GM23338 (cell line): ENCODE data around the gene ANKRD55. TPM values are rescaled to one million over a fixed set of nuclear protein-coding genes. Genes with fewer than 3 reads are reported as not detected.

Experiments
- ATAC-seq: fragments of 200-7000 bp; cut with Tn5 transposase; 3 replicates; pipeline ENCODE4 v1.9.1; 2020
- DNase-seq: peaks from one replicate; pipeline ENCODE4 v3.0.0-alpha.2; 2015; ENCODE audit warnings: low spot score
- H2AFZ ChIP-seq: fragments of 200-600 bp; sonication (generic); 2 replicates; pipeline ENCODE4 v1.8.0; 2016; ENCODE audit warnings: antibody characterized with exemption, mild to moderate bottlenecking, moderate library complexity
- H3F3A ChIP-seq: fragments of 200-600 bp; sonication (generic); replicated peaks from 2 replicates; pipeline ENCODE4 v1.8.0; 2017; ENCODE audit warnings: antibody characterized with exemption, mixed run types, low read depth
- H3K27ac ChIP-seq: fragments of 200-600 bp; sonication (generic); 2 replicates; pipeline ENCODE4 v1.6.1; 2016; ENCODE audit warnings: low read depth
- H3K27me3 ChIP-seq: fragments of 200-600 bp; sonication (generic); 2 replicates; pipeline ENCODE4 v1.8.0; 2016; ENCODE audit warnings: mild to moderate bottlenecking, mixed run types, moderate library complexity; ENCODE audit not compliant: insufficient read depth
- H3K36me3 ChIP-seq: fragments of 200-600 bp; sonication (generic); 2 replicates; pipeline ENCODE4 v1.8.0; 2016; ENCODE audit warnings: mild to moderate bottlenecking; ENCODE audit not compliant: insufficient read depth
- H3K4me1 ChIP-seq: fragments of 200-600 bp; sonication (generic); 2 replicates; pipeline ENCODE4 v1.8.0; 2016; ENCODE audit warnings: mild to moderate bottlenecking, moderate library complexity; ENCODE audit not compliant: insufficient read depth
- H3K4me2 ChIP-seq: fragments of 200-600 bp; sonication (generic); 2 replicates; pipeline ENCODE4 v1.7.1; 2017; ENCODE audit warnings: mixed run types
- H3K4me3 ChIP-seq: fragments of 200-600 bp; sonication (generic); 2 replicates; pipeline ENCODE4 v1.6.1; 2016; ENCODE audit warnings: mixed run types
- H3K79me2 ChIP-seq: fragments of 200-600 bp; sonication (generic); replicated peaks from 2 replicates; pipeline ENCODE4 v1.8.0; 2017; ENCODE audit warnings: mild to moderate bottlenecking; ENCODE audit not compliant: insufficient read depth
- H3K9me2 ChIP-seq: fragments of 200-600 bp; sonication (generic); 2 replicates; pipeline ENCODE4 v1.8.0; 2017; ENCODE audit not compliant: insufficient read depth
- H4K20me1 ChIP-seq: fragments of 200-600 bp; sonication (generic); replicated peaks from 2 replicates; pipeline ENCODE4 v1.8.0; 2017; ENCODE audit warnings: mild to moderate bottlenecking; ENCODE audit not compliant: insufficient read depth
- H3K27ac Mint-ChIP-seq: 2 replicates; pipeline ENCODE4 v1.8.0; 2020; ENCODE audit warnings: inconsistent platforms, mild to moderate bottlenecking, moderate library complexity, mixed read lengths
- H3K27me3 Mint-ChIP-seq: 3 replicates; pipeline ENCODE4 v1.8.0; 2022; ENCODE audit warnings: low read depth, mild to moderate bottlenecking, moderate library complexity, mixed read lengths, inconsistent platforms; ENCODE audit not compliant: insufficient read depth, poor library complexity
- H3K36me3 Mint-ChIP-seq: 3 replicates; pipeline ENCODE4 v1.8.0; 2021; ENCODE audit warnings: low read depth, mild to moderate bottlenecking, inconsistent platforms, moderate library complexity, mixed read lengths
- H3K4me1 Mint-ChIP-seq: 3 replicates; pipeline ENCODE4 v1.8.0; 2020; ENCODE audit warnings: mild to moderate bottlenecking, inconsistent platforms, mixed read lengths
- H3K4me3 Mint-ChIP-seq: 3 replicates; pipeline ENCODE4 v1.8.0; 2021; ENCODE audit warnings: moderate library complexity, mild to moderate bottlenecking, inconsistent platforms, mixed read lengths
- H3K9me3 Mint-ChIP-seq: 3 replicates; pipeline ENCODE4 v1.8.0; 2020; ENCODE audit warnings: moderate library complexity, mild to moderate bottlenecking, inconsistent platforms, mixed read lengths
- CREB1 ChIP-seq: fragments of 250-450 bp; sonication (Bioruptor Pico); IDR thresholded peaks from 2 replicates; pipeline ENCODE4 v1.5.0; 2020; ENCODE audit warnings: low read depth, mild to moderate bottlenecking, moderate library complexity
- CTCF ChIP-seq, 2 experiments: fragments of 200-600 bp in 1 of 2; sonication (generic) in 1 of 2; conservative IDR thresholded peaks; 2 replicates each; pipeline versions ENCODE4 v1.5.1 to v1.6.1; 2016 to 2017; ENCODE audit warnings: antibody characterized with exemption in 2 of 2, low read depth in 2 of 2, mild to moderate bottlenecking in 2 of 2, moderate library complexity in 1 of 2
- ETS1 ChIP-seq: IDR thresholded peaks from 2 replicates; pipeline ENCODE4 v1.6.1; 2016; ENCODE audit warnings: antibody characterized with exemption
- EZH2 ChIP-seq: fragments of 200-600 bp; sonication (generic); IDR thresholded peaks from one replicate; pipeline ENCODE4 v1.8.0; 2017; ENCODE audit warnings: antibody characterized with exemption, mild to moderate bottlenecking, low read depth; ENCODE audit not compliant: unreplicated experiment
- EZH2phosphoT487 ChIP-seq: fragments of 200-600 bp; sonication (generic); IDR thresholded peaks from one replicate; pipeline ENCODE4 v1.8.1; 2018; ENCODE audit warnings: antibody characterized with exemption; ENCODE audit not compliant: unreplicated experiment
- JUNB ChIP-seq: IDR thresholded peaks from one replicate; pipeline ENCODE4 v1.6.1; 2016; ENCODE audit warnings: antibody characterized with exemption; ENCODE audit not compliant: unreplicated experiment
- NANOG ChIP-seq: IDR thresholded peaks from 2 replicates; pipeline ENCODE4 v1.6.1; 2016; ENCODE audit warnings: antibody characterized with exemption, borderline replicate concordance
- POLR2AphosphoS5 ChIP-seq: IDR thresholded peaks from 2 replicates; pipeline ENCODE4 v1.6.1; 2016; ENCODE audit warnings: antibody characterized with exemption, low read depth
- REST ChIP-seq: IDR thresholded peaks from one replicate; pipeline ENCODE4 v1.6.1; 2018; ENCODE audit warnings: antibody characterized with exemption; ENCODE audit not compliant: unreplicated experiment
- STAT1 ChIP-seq: IDR thresholded peaks from one replicate; pipeline ENCODE4 v1.6.1; 2016; ENCODE audit warnings: antibody characterized with exemption; ENCODE audit not compliant: unreplicated experiment
- ZNF114 ChIP-seq: fragments of 250-450 bp; sonication (Bioruptor Pico); IDR thresholded peaks from 2 replicates; pipeline ENCODE4 v1.5.0; 2020; ENCODE audit warnings: mild to moderate bottlenecking, moderate library complexity
- ZNF331 ChIP-seq: fragments of 250-450 bp; sonication (Bioruptor Pico); IDR thresholded peaks from 2 replicates; pipeline ENCODE4 v1.5.0; 2020; ENCODE audit warnings: low read depth, mild to moderate bottlenecking, moderate library complexity
- polyA plus RNA-seq: library from polyadenylated mRNA; unstranded; fragments of >200 nt; fragmentation: Nextera tagmentation; extraction: Ambion mirVana; gene quantifications from 2 replicates; pipeline ENCODE4 v1.2.1, GENCODE V29; 2016
- total RNA-seq: library from RNA; depleted of rRNA; stranded (reverse); fragments of >200 nt; shearing (Covaris generic); gene quantifications from 2 replicates; pipeline ENCODE4 v1.2.3, GENCODE V29; 2014

ANKRD55 gene
- total and polyA plus RNA-seq, 2 experiments from 2014 or later, result not detected

- TF ChIP-seq REST (no peak), CTCF (conservative IDR thresholded peaks at IDR 0.05; ENCODE audit: low read depth in 2 of 2) (no peak), CREB1 (CRISPR knock-in tag) (no peak), NANOG (no peak), ZNF114 (CRISPR knock-in tag) (no peak)
Measured at GRCh38 chr5:56251440-56251839, 18.3 kb upstream of the ANKRD55 start (continued).

GRCh38 chr5:56250011-56250410 is 16.9 kb upstream of the ANKRD55 start:
- no peaks in the 10 kb centered on the region for H3K79me2 ChIP-seq
- Mint-ChIP-seq H3K36me3 (no peaks in the 10 kb centered on the region), H3K27ac (no peak overlapping the region), H3K9me3 (peaks cover 14% of the 10 kb centered on the region; the same call in 2 of the 3 replicates), H3K4me1 (no peaks in the 10 kb centered on the region), H3K4me3 (no peak overlapping the region), H3K27me3 (no peaks in the 10 kb centered on the region)
- H3F3A ChIP-seq, result no peaks in the 10 kb centered on the region
- no peaks in the 10 kb centered on the region for H3K36me3 ChIP-seq
- H3K9me2 ChIP-seq, result peaks cover 10% of the 10 kb centered on the region
- H3K4me3 ChIP-seq, result no peak overlapping the region
- DNase-seq, result no peak
- no peak overlapping the region for H3K4me2 ChIP-seq
- no peak overlapping the region for H2AFZ ChIP-seq
- no peak for ATAC-seq
- no peaks in the 10 kb centered on the region for H4K20me1 ChIP-seq
- no peaks in the 10 kb centered on the region for H3K27me3 ChIP-seq
- no peaks in the 10 kb centered on the region for H3K4me1 ChIP-seq
- H3K27ac ChIP-seq, result no peak overlapping the region
- no peak for TF ChIP-seq ETS1
- no peak for TF ChIP-seq CTCF (conservative IDR thresholded peaks at IDR 0.05; ENCODE audit: low read depth in 2 of 2)
- TF ChIP-seq JUNB, result no peak
- no peak for TF ChIP-seq EZH2
- TF ChIP-seq ZNF114 (CRISPR knock-in tag), result no peak
- TF ChIP-seq NANOG, result no peak
- no peak for TF ChIP-seq EZH2phosphoT487
- TF ChIP-seq STAT1, result no peak
- no peak for TF ChIP-seq POLR2AphosphoS5
- no peak for TF ChIP-seq CREB1 (CRISPR knock-in tag)
- no peak for TF ChIP-seq ZNF331 (CRISPR knock-in tag)
- no peak for TF ChIP-seq REST
